ENCODE data around the gene C1orf122. TPM values are rescaled to one million over a fixed set of nuclear protein-coding genes. Genes with fewer than 3 reads are reported as not detected.

Gene C1orf122
- total and polyA plus RNA-seq, 2 of the 8 experiments (the other 6 are each of a cell fraction or from before 2014, with no cell fraction given) = 32.1 to 36.9 TPM

GRCh38 chr1:37850352-37850955 lies 42.9 kb downstream of the C1orf122 start:
- Histone ChIP-seq H2AK5ac (ENCODE audit: low read depth, low read length) (no peak overlapping the region), H4K91ac (replicated peaks; ENCODE audit: insufficient read length, low read length) (no peak overlapping the region), H3K27ac (ENCODE audit: low read depth, low read length) (no peak overlapping the region), H4K8ac (ENCODE audit: extremely low read depth, insufficient read depth, low read length) (no peak overlapping the region), H3K56ac (replicated peaks; ENCODE audit: insufficient read length, low read depth, low read length) (no peak overlapping the region), H2BK120ac (replicated peaks; ENCODE audit: low read depth, low read length) (no peak overlapping the region), H4K5ac (ENCODE audit: insufficient read length, low read depth, low read length) (no peak overlapping the region), H3K18ac (ENCODE audit: extremely low read depth, low read length) (no peak overlapping the region), H3K4me2 (ENCODE audit: insufficient read depth in 1 of 2, low read depth in 2 of 2, low read length in 2 of 2) (no peak overlapping the region), H2BK5ac (ENCODE audit: low read depth, low read length) (no peak overlapping the region), H3K79me1 (ENCODE audit: low read depth, low read length) (peaks cover 12% of the 10 kb centered on the region), H3K9me3 (ENCODE audit: insufficient read depth in 2 of 2, low read depth in 1 of 2, low read length in 1 of 2) (no peaks in the 10 kb centered on the region), H3K27me3 (replicated peaks in 1 of 4; ENCODE audit: control insufficient read depth in 3 of 4, extremely low read depth in 1 of 4, insufficient read depth in 3 of 4, low read length in 3 of 4) (no peaks in the 10 kb centered on the region), H3K9ac (replicated peaks in 1 of 4; ENCODE audit: extremely low read depth in 1 of 4, low read depth in 3 of 4, low read length in 3 of 4) (no peak overlapping the region), H4K20me1 (replicated peaks in 1 of 2; ENCODE audit: control insufficient read depth in 1 of 2, insufficient read depth in 2 of 2, low read length in 2 of 2) (peaks cover 0 to 6% of the 10 kb centered on the region in 2 experiments), H3K4ac (replicated peaks; ENCODE audit: insufficient read length, low read depth, low read length) (no peak overlapping the region), H3K23me2 (ENCODE audit: low read depth, low read length) (no peaks in the 10 kb centered on the region), H2AFZ (ENCODE audit: low read length) (no peak overlapping the region), H3K79me2 (ENCODE audit: control insufficient read depth in 1 of 2, insufficient read depth in 2 of 2, low read length in 2 of 2) (peaks cover 0 to 46% of the 10 kb centered on the region in 2 experiments; a peak in 2 of 4 replicates), H3K4me1 (replicated peaks in 1 of 4; ENCODE audit: control insufficient read depth in 3 of 4, insufficient read depth in 4 of 4, low read length in 3 of 4) (no peaks in the 10 kb centered on the region), H3K36me3 (ENCODE audit: control insufficient read depth in 2 of 4, insufficient read depth in 4 of 4, low read length in 3 of 4) (peaks cover 0 to 7% (median 2%) of the 10 kb centered on the region in 4 experiments; a peak in 3 of 8 replicates), H2BK12ac (ENCODE audit: low read depth, low read length) (no peak overlapping the region), H3K23ac (ENCODE audit: insufficient read length) (no peak overlapping the region), H3K4me3 (ENCODE audit: extremely low read depth in 1 of 4, insufficient read depth in 2 of 4, low read depth in 3 of 4, low read length in 4 of 4) (no peak overlapping the region), H3K14ac (ENCODE audit: insufficient read length) (no peak overlapping the region), H2BK20ac (ENCODE audit: low read length) (no peak overlapping the region), H2BK15ac (ENCODE audit: low read length) (no peak overlapping the region)
- no peak for DNase-seq (ENCODE audit: low read depth in 1 of 2, low spot score in 2 of 2)
- POLR2A ChIA-PET (ENCODE audit: partially characterized antibody) = interaction anchor here (1.1 kb wide), 1 partner anchor 9 kb away, joined by 7 read pairs; the partner anchor contains the start of gene MTF1
- WGBS, 2 experiments (ENCODE audit: extremely low coverage in 1 of 2, insufficient coverage in 1 of 2, insufficient read length in 1 of 2, insufficient replicate concordance in 2 of 2, low coverage in 1 of 2, low lambda C conversion rate in 2 of 2, missing lambda C conversion rate in 1 of 2) = 92% methylated on average over 6 of the region's 6 CpGs; no CpG with 5 or more reads in 1 of the 2 experiments
- CTCF ChIA-PET (ENCODE audit: partially characterized antibody) = interaction anchor here (0.8 to 2.4 kb wide), 6 partner anchors 10 to 176 kb away, joined by 3 to 22 read pairs (median 4); partner anchors contain the start of gene MTF1
- no peak for FAIRE-seq
- TF ChIP-seq PHF8 (conservative IDR thresholded peaks at IDR 0.05; ENCODE audit: low read depth, low read length) (no peak), CBX8 (IDR thresholded peaks at IDR 0.05; ENCODE audit: borderline replicate concordance, low read depth, low read length) (no peak), RXRA (IDR thresholded peaks at IDR 0.05; ENCODE audit: insufficient read depth, low read depth, low read length) (no peak), USF2 (IDR thresholded peaks at IDR 0.05; ENCODE audit: low read length) (no peak), MAFK (IDR thresholded peaks at IDR 0.05; ENCODE audit: low read depth, low read length) (no peak), CEBPB (IDR thresholded peaks at IDR 0.05; ENCODE audit: low read depth, low read length) (no peak), RBBP5 (IDR thresholded peaks at IDR 0.05; ENCODE audit: borderline replicate concordance, low read depth, low read length) (no peak), FOSL1 (IDR thresholded peaks at IDR 0.05; ENCODE audit: insufficient read depth, low read depth, low read length) (no peak), KDM5A (IDR thresholded peaks at IDR 0.05; ENCODE audit: low read length) (no peak)
